PFSK-1 (cell line): Measurements from ENCODE around the gene SLC38A3.

Experiments used
- FOXP2 ChIP-seq: optimal IDR thresholded peaks from 2 replicates; pipeline ENCODE3; 2011; ENCODE audit warnings: borderline replicate concordance, control low read depth, inconsistent platforms; ENCODE audit not compliant: insufficient read depth; ENCODE audit errors: extremely low read length, extremely low read depth
- POLR2AphosphoS5 ChIP-seq: IDR thresholded peaks from 2 replicates; pipeline ENCODE4 v1.6.1; 2012; ENCODE audit warnings: low read depth, mild to moderate bottlenecking, control low read depth, low read length, moderate library complexity
- REST ChIP-seq, 2 experiments: IDR thresholded peaks; 2 replicates each; pipeline versions ENCODE4 v1.6.1 to v1.8.0; 2011 to 2012; ENCODE audit warnings: low read depth in 2 of 2, low read length in 2 of 2, control low read depth in 1 of 2, inconsistent platforms in 1 of 2, mild to moderate bottlenecking in 1 of 2, moderate library complexity in 1 of 2; ENCODE audit not compliant: insufficient read depth in 1 of 2
- SIN3A ChIP-seq: IDR thresholded peaks from 2 replicates; pipeline ENCODE4 v1.6.1; 2012; ENCODE audit warnings: mild to moderate bottlenecking, low read length, moderate library complexity, borderline replicate concordance; ENCODE audit not compliant: insufficient read depth
- TAF1 ChIP-seq: IDR thresholded peaks from 2 replicates; pipeline ENCODE4 v1.6.1; 2012; ENCODE audit warnings: low read length, control low read depth, borderline replicate concordance; ENCODE audit not compliant: insufficient read depth

Gene SLC38A3

GRCh38 chr3:50213373-50213772 lies 8.3 kb downstream of the SLC38A3 start:
- TF ChIP-seq SIN3A, result no peak
- TF ChIP-seq REST (IDR thresholded peaks at IDR 0.05; ENCODE audit: insufficient read depth in 1 of 2, low read depth in 2 of 2, low read length in 2 of 2), result no peak
- no peak for TF ChIP-seq POLR2AphosphoS5
- no peak for TF ChIP-seq FOXP2
- no peak for TF ChIP-seq TAF1

- TF ChIP-seq POLR2AphosphoS5 (no peak), SIN3A (no peak), TAF1 (no peak), REST (IDR thresholded peaks at IDR 0.05; ENCODE audit: insufficient read depth in 1 of 2, low read depth in 2 of 2, low read length in 2 of 2) (no peak), FOXP2 (no peak)
These were observed 9.8 kb downstream of the SLC38A3 start for GRCh38 chr3:50214824-50215223.

- TF ChIP-seq REST (IDR thresholded peaks at IDR 0.05; ENCODE audit: insufficient read depth in 1 of 2, low read depth in 2 of 2, low read length in 2 of 2) (no peak), POLR2AphosphoS5 (no peak), FOXP2 (no peak), SIN3A (no peak), TAF1 (no peak)
These were observed 10.5 kb downstream of the SLC38A3 start for GRCh38 chr3:50215529-50215928.

GRCh38 chr3:50217681-50218080 lies 12.6 kb downstream of the SLC38A3 start:
- TF ChIP-seq POLR2AphosphoS5 (no peak), SIN3A (no peak), TAF1 (no peak), FOXP2 (no peak), REST (IDR thresholded peaks at IDR 0.05; ENCODE audit: insufficient read depth in 1 of 2, low read depth in 2 of 2, low read length in 2 of 2) (no peak)

- TF ChIP-seq REST (IDR thresholded peaks at IDR 0.05; ENCODE audit: insufficient read depth in 1 of 2, low read depth in 2 of 2, low read length in 2 of 2) (no peak), TAF1 (no peak), SIN3A (no peak), FOXP2 (no peak), POLR2AphosphoS5 (no peak)
These were observed 13.4 kb downstream of the SLC38A3 start for GRCh38 chr3:50218448-50218847.
